OCI-LY3 (cell line): ENCODE data around the gene RBM19.

Experiments
- H2AFZ ChIP-seq: fragments of 200-600, 300-600 bp; shearing (Covaris generic); 2 replicates; pipeline ENCODE4 v1.6.0; 2014; ENCODE audit warnings: antibody characterized with exemption, low read depth, low read length
- H3K27ac ChIP-seq: fragments of 200-600, 300-600 bp; sonication (generic); 2 replicates; pipeline ENCODE4 v1.5.1; 2014; ENCODE audit warnings: mild to moderate bottlenecking, low read length, moderate library complexity, mixed read lengths
- H3K27me3 ChIP-seq: fragments of 200-600, 300-600 bp; sonication (generic); 2 replicates; pipeline ENCODE4 v1.6.1; 2014; ENCODE audit warnings: low read depth, low read length, mixed read lengths
- H3K36me3 ChIP-seq: fragments of 200-600, 300-600 bp; sonication (generic); replicated peaks from 2 replicates; pipeline ENCODE3; 2014; ENCODE audit warnings: low read depth, low read length, mixed read lengths
- H3K4me1 ChIP-seq: fragments of 300-600, 200-600 bp; sonication (generic); 2 replicates; pipeline ENCODE4 v1.6.1; 2014; ENCODE audit warnings: low read length, mixed read lengths
- H3K4me2 ChIP-seq: fragments of 200-600, 300-600 bp; sonication (generic); 2 replicates; pipeline ENCODE4 v1.6.1; 2014; ENCODE audit warnings: low read length, mixed read lengths
- H3K4me3 ChIP-seq: fragments of 300-600, 200-600 bp; sonication (generic); 2 replicates; pipeline ENCODE4 v1.5.1; 2014; ENCODE audit warnings: antibody characterized with exemption, mild to moderate bottlenecking, low read length, moderate library complexity
- H3K79me2 ChIP-seq: fragments of 300-600, 200-600 bp; shearing (Covaris generic); 2 replicates; pipeline ENCODE4 v1.6.1; 2014; ENCODE audit warnings: mild to moderate bottlenecking, low read length, mixed read lengths
- H3K9ac ChIP-seq: fragments of 300-600, 200-600 bp; shearing (Covaris generic); 2 replicates; pipeline ENCODE4 v1.6.0; 2014; ENCODE audit warnings: mild to moderate bottlenecking, low read length, moderate library complexity
- H3K9me3 ChIP-seq: fragments of 200-600, 300-600 bp; shearing (Covaris generic); 2 replicates; pipeline ENCODE4 v1.6.1; 2014; ENCODE audit warnings: low read length, mixed read lengths; ENCODE audit not compliant: insufficient read depth
- H4K20me1 ChIP-seq: fragments of 200-600, 300-600 bp; sonication (generic); 2 replicates; pipeline ENCODE4 v1.6.1; 2016; ENCODE audit warnings: low read length, mixed read lengths; ENCODE audit not compliant: insufficient read depth
- CTCF ChIP-seq: fragments of 200-600, 300-600 bp; sonication (generic); IDR thresholded peaks from 2 replicates; pipeline ENCODE4 v1.5.1; 2014; ENCODE audit warnings: antibody characterized with exemption, low read length, low read depth
- EZH2phosphoT487 ChIP-seq: fragments of 200-600 bp; shearing (Covaris generic); IDR thresholded peaks from 2 replicates; pipeline ENCODE4 v1.6.1; 2018; ENCODE audit warnings: antibody characterized with exemption, mixed run types, low read depth

The RBM19 gene

GRCh38 chr12:113926788-113927187, 39.3 kb downstream of the RBM19 start:
- peaks cover 19% of the 10 kb centered on the region for H3K36me3 ChIP-seq
- H4K20me1 ChIP-seq = no peaks in the 10 kb centered on the region
- H3K79me2 ChIP-seq = no peaks in the 10 kb centered on the region
- no peaks in the 10 kb centered on the region for H3K9me3 ChIP-seq
- TF ChIP-seq EZH2phosphoT487 (no peak), CTCF (no peak)
- H3K4me3 ChIP-seq = peak overlapping the region; percentile 35
- peak overlapping the region; percentile 69 for H3K4me2 ChIP-seq
- peak overlapping the region; percentile 97 for H3K27ac ChIP-seq
- no peaks in the 10 kb centered on the region for H3K27me3 ChIP-seq
- H2AFZ ChIP-seq = no peak overlapping the region
- peak overlapping the region; percentile 75 for H3K9ac ChIP-seq
- H3K4me1 ChIP-seq = peaks cover 47% of the 10 kb centered on the region

DNA sequence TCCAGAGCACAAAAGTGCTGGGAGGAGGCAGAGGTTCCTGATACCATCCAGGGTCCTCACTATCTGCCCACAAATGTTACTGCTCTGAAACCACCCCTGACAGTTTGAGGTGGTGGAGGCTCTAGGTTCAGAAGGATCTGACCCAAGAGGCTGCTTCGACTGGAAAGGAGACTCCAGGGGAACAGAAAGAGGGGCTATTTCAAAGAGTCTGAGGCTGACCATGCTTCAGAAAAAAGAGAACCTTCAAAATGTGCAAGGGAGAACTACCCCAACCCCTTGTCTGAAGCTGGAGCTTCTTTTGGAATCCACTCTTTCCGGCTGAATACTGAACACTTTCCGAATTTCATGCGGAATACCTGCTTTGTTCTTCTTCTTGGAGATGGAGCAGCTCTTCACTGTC, 41.8 kb downstream of the RBM19 start:
- Histone ChIP-seq H2AFZ (no peak overlapping the region), H3K79me2 (no peaks in the 10 kb centered on the region), H4K20me1 (no peaks in the 10 kb centered on the region), H3K4me3 (no peak overlapping the region), H3K9ac (peak overlapping the region; percentile 75), H3K27me3 (no peaks in the 10 kb centered on the region), H3K27ac (peak overlapping the region; percentile 97), H3K9me3 (no peaks in the 10 kb centered on the region), H3K36me3 (peaks cover 20% of the 10 kb centered on the region), H3K4me1 (peaks cover 47% of the 10 kb centered on the region), H3K4me2 (peak overlapping the region; percentile 69)
- TF ChIP-seq CTCF = no peak
- no peak for TF ChIP-seq EZH2phosphoT487

- Histone ChIP-seq H3K9me3 (no peaks in the 10 kb centered on the region), H3K79me2 (no peaks in the 10 kb centered on the region), H2AFZ (no peak overlapping the region), H4K20me1 (no peaks in the 10 kb centered on the region), H3K36me3 (peaks cover 20% of the 10 kb centered on the region), H3K27ac (peak overlapping the region; percentile 97), H3K4me2 (no peak overlapping the region), H3K27me3 (no peaks in the 10 kb centered on the region), H3K4me3 (no peak overlapping the region), H3K9ac (no peak overlapping the region; the same call in 1 of the 2 replicates), H3K4me1 (peaks cover 47% of the 10 kb centered on the region)
- TF ChIP-seq CTCF = no peak
- TF ChIP-seq EZH2phosphoT487 = no peak
Observed at GRCh38 chr12:113923251-113923650, 42.9 kb downstream of the RBM19 start.

DNA sequence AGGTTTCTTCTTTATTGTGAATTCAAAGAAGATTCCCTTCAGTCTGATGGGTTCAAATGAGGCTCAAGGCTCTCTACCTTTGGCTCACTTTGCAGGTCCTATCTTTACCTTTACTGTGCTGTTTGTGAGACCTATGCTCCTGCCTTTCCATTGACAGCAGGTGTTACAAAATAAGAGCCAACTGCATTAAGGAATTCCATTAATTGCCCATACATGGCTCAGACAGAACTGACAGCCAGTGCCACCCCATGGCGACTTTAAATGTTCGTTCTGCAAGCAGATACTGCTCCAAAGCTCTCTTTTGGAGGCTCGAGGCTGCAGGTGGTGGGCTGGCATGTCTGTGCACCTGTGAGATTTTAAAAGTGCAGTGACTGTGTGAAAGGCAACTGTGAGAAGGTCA, 44.7 kb downstream of the RBM19 start:
- Histone ChIP-seq H3K36me3 (peaks cover 33% of the 10 kb centered on the region), H2AFZ (no peak overlapping the region), H3K4me1 (peaks cover 34% of the 10 kb centered on the region), H3K4me3 (no peak overlapping the region), H3K79me2 (no peaks in the 10 kb centered on the region), H3K9ac (no peak overlapping the region), H4K20me1 (no peaks in the 10 kb centered on the region), H3K4me2 (no peak overlapping the region), H3K9me3 (no peaks in the 10 kb centered on the region), H3K27me3 (no peaks in the 10 kb centered on the region), H3K27ac (0 out of 2 replicates have a peak overlapping the region, but pooled peaks have one; percentile 20)
- TF ChIP-seq EZH2phosphoT487 (no peak), CTCF (no peak)
